Measurements from ENCODE around the gene CALML3. TPM values are rescaled to one million over a fixed set of nuclear protein-coding genes. Genes with fewer than 3 reads are reported as not detected.
A peak's percentile ranks its signal among the peaks of the same experiment; 100 is the strongest.

CALML3 gene
- total RNA-seq, 1 experiment from 2014 or later, result not detected

DNA sequence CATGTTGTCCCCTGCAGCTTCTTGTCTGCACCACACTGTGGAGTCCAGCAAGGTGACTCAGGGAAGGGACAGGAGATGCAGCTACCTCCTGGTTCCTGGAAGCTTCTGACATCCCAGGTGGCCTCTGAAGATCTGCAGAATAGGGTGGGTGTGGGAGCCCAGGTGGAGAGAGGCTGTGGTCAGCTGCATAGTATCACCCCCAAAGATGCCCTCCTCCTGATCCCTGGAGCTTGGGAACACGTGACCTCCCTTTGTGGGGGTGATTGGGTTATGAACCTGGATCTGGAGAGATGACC, 25.4 kb downstream of the CALML3 start:
- Histone ChIP-seq H2BK20ac (ENCODE audit: low read depth, low read length, poor library complexity, severe bottlenecking) (no peak overlapping the region), H3K4me2 (ENCODE audit: insufficient read depth, insufficient read length, low read length) (no peak overlapping the region), H2BK120ac (ENCODE audit: low read depth, low read length, poor library complexity, severe bottlenecking) (no peak overlapping the region), H2AK5ac (ENCODE audit: insufficient read length, low read length) (no peak overlapping the region), H2BK12ac (ENCODE audit: insufficient read length, low read depth, low read length) (no peak overlapping the region), H4K91ac (ENCODE audit: insufficient read length, low read depth, low read length) (no peak overlapping the region), H4K8ac (replicated peaks; ENCODE audit: insufficient read length, low read depth, low read length) (no peak overlapping the region), H3K9me3 (ENCODE audit: control insufficient read depth, low read depth, low read length) (no peaks in the 10 kb centered on the region), H2AFZ (ENCODE audit: low read length) (no peak overlapping the region), H3K23ac (ENCODE audit: insufficient read length, low read depth, low read length) (no peak overlapping the region), H3K23me2 (ENCODE audit: insufficient read length, low read depth, low read length, poor library complexity, severe bottlenecking) (no peaks in the 10 kb centered on the region), H3K4ac (ENCODE audit: low read depth, low read length) (no peak overlapping the region), H3K14ac (ENCODE audit: insufficient read depth, low read length) (no peak overlapping the region; the same call in 1 of the 2 replicates), H3K27ac (ENCODE audit: insufficient read length, low read depth, low read length) (no peak overlapping the region), H3K79me2 (ENCODE audit: insufficient read depth, low read length) (no peaks in the 10 kb centered on the region), H2BK5ac (ENCODE audit: insufficient read length, low read length) (no peak overlapping the region), H2BK15ac (ENCODE audit: low read depth, low read length) (no peak overlapping the region), H3T11ph (ENCODE audit: low read length) (no peak overlapping the region), H3K9ac (ENCODE audit: extremely low read depth, insufficient read length, low read length) (no peak overlapping the region), H3K56ac (ENCODE audit: insufficient read length, low read depth, low read length) (no peak overlapping the region), H3K4me1 (ENCODE audit: insufficient read depth, low read length) (no peaks in the 10 kb centered on the region), H4K5ac (ENCODE audit: insufficient read length, low read depth, low read length) (no peak overlapping the region), H3K79me1 (ENCODE audit: insufficient read depth, low read depth, low read length, poor library complexity, severe bottlenecking) (no peaks in the 10 kb centered on the region), H3K27me3 (ENCODE audit: insufficient read depth, low read length) (no peaks in the 10 kb centered on the region), H4K20me1 (ENCODE audit: control insufficient read depth, insufficient read depth, insufficient read length) (no peaks in the 10 kb centered on the region), H3K18ac (ENCODE audit: insufficient read length, low read depth, low read length) (no peak overlapping the region)
- peaks cover 2% of the 10 kb centered on the region; the same call in 1 of the 2 replicates for H3K27me3 Mint-ChIP-seq (ENCODE audit: low read depth)
- WGBS (ENCODE audit: extremely low coverage, insufficient read length, low lambda C conversion rate), result no CpG with 5 or more reads among the region's 1 CpG
- no peaks in the 10 kb centered on the region; a peak in 1 of 5 replicates for H3K9me3 Mint-ChIP-seq
- TF ChIP-seq, protein P1, sequence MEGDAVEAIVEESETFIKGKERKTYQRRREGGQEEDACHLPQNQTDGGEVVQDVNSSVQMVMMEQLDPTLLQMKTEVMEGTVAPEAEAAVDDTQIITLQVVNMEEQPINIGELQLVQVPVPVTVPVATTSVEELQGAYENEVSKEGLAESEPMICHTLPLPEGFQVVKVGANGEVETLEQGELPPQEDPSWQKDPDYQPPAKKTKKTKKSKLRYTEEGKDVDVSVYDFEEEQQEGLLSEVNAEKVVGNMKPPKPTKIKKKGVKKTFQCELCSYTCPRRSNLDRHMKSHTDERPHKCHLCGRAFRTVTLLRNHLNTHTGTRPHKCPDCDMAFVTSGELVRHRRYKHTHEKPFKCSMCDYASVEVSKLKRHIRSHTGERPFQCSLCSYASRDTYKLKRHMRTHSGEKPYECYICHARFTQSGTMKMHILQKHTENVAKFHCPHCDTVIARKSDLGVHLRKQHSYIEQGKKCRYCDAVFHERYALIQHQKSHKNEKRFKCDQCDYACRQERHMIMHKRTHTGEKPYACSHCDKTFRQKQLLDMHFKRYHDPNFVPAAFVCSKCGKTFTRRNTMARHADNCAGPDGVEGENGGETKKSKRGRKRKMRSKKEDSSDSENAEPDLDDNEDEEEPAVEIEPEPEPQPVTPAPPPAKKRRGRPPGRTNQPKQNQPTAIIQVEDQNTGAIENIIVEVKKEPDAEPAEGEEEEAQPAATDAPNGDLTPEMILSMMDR (conservative IDR thresholded peaks at IDR 0.05), result no peak
- H3K36me3 Mint-ChIP-seq (ENCODE audit: insufficient read depth in 1 of 3, low read depth in 3 of 3), result no peaks in the 10 kb centered on the region
- H3K4me1 Mint-ChIP-seq, result no peaks in the 10 kb centered on the region
- no peak for DNase-seq
- H3K4me3 Mint-ChIP-seq, result no peak overlapping the region; a peak in 1 of 5 replicates
- H3K27ac Mint-ChIP-seq, result peak overlapping the region in 2 of 3 experiments; percentile 34 to 57; a peak in 3 of 7 replicates

All from H9 (cell line).